Mesendoderm (in vitro differentiated cells): ENCODE data around the gene ARSG.
"Not testable (repeated sequence)": the region's sequence is repeated elsewhere in the genome, so short reads cannot be mapped to it uniquely, and the experiment has no call there.

ENCODE experiments used
- DNase-seq: peaks from one replicate; pipeline ENCODE4 v3.0.0; 2013
- H2AK5ac ChIP-seq: 2 replicates; pipeline ENCODE4 v1.6.1; 2013; ENCODE audit warnings: low read length, inconsistent platforms
- H2BK120ac ChIP-seq: 2 replicates; pipeline ENCODE4 v1.6.1; 2013; ENCODE audit warnings: low read depth, mild to moderate bottlenecking, low read length, moderate library complexity, mixed read lengths
- H2BK15ac ChIP-seq: replicated peaks from 2 replicates; pipeline ENCODE4 v1.6.1; 2013; ENCODE audit warnings: low read depth, mild to moderate bottlenecking, moderate library complexity
- H2BK5ac ChIP-seq: 2 replicates; pipeline ENCODE4 v1.6.1; 2013; ENCODE audit warnings: low read length, inconsistent platforms
- H3K18ac ChIP-seq: 2 replicates; pipeline ENCODE4 v1.6.1; 2013; ENCODE audit warnings: mild to moderate bottlenecking, low read length, mixed read lengths
- H3K23ac ChIP-seq: one replicate; pipeline ENCODE4 v1.6.1; 2013; ENCODE audit warnings: low read length
- H3K27ac ChIP-seq: 2 replicates; pipeline ENCODE4 v1.5.1; 2013; ENCODE audit warnings: low read depth, mild to moderate bottlenecking, inconsistent platforms, low read length, moderate library complexity
- H3K27me3 ChIP-seq: 2 replicates; pipeline ENCODE4 v1.6.1; 2013; ENCODE audit warnings: low read length, control low read depth, mild to moderate bottlenecking, inconsistent platforms; ENCODE audit not compliant: insufficient read depth, poor library complexity
- H3K36me3 ChIP-seq: 2 replicates; pipeline ENCODE4 v1.6.1; 2013; ENCODE audit warnings: low read length, inconsistent platforms; ENCODE audit not compliant: control insufficient read depth, insufficient read depth
- H3K4ac ChIP-seq: one replicate; pipeline ENCODE4 v1.6.1; 2013; ENCODE audit warnings: low read depth, mild to moderate bottlenecking, low read length, moderate library complexity
- H3K4me1 ChIP-seq: 2 replicates; pipeline ENCODE4 v1.6.1; 2013; ENCODE audit warnings: low read depth, low read length, inconsistent platforms; ENCODE audit not compliant: control insufficient read depth
- H3K4me2 ChIP-seq: 2 replicates; pipeline ENCODE4 v1.6.1; 2013; ENCODE audit warnings: low read length
- H3K4me3 ChIP-seq: 2 replicates; pipeline ENCODE4 v1.5.1; 2013; ENCODE audit warnings: mild to moderate bottlenecking, low read length
- H3K56ac ChIP-seq: one replicate; pipeline ENCODE4 v1.6.1; 2013; ENCODE audit warnings: low read length
- H3K79me1 ChIP-seq: 2 replicates; pipeline ENCODE4 v1.6.1; 2013; ENCODE audit warnings: low read length, inconsistent platforms
- H3K79me2 ChIP-seq: 2 replicates; pipeline ENCODE4 v1.6.1; 2013; ENCODE audit warnings: mild to moderate bottlenecking, low read length; ENCODE audit not compliant: control insufficient read depth, insufficient read depth
- H3K9ac ChIP-seq: 2 replicates; pipeline ENCODE4 v1.6.1; 2013; ENCODE audit warnings: low read length, inconsistent platforms
- H4K5ac ChIP-seq: one replicate; pipeline ENCODE4 v1.6.1; 2013; ENCODE audit warnings: low read length
- H4K8ac ChIP-seq: one replicate; pipeline ENCODE4 v1.6.1; 2013; ENCODE audit warnings: low read depth, mild to moderate bottlenecking, control low read depth, low read length, moderate library complexity
- WGBS: extraction: QIAGEN DNeasy Blood & Tissue Kit; methylation state at CpG from one replicate; pipeline ENCODE4 v1.1.7; 2013; ENCODE audit warnings: low lambda C conversion rate, missing lambda C conversion rate; ENCODE audit not compliant: insufficient coverage; ENCODE audit errors: extremely low coverage; 5-methylcytosine and 5-hydroxymethylcytosine counted together

ARSG gene

DNA sequence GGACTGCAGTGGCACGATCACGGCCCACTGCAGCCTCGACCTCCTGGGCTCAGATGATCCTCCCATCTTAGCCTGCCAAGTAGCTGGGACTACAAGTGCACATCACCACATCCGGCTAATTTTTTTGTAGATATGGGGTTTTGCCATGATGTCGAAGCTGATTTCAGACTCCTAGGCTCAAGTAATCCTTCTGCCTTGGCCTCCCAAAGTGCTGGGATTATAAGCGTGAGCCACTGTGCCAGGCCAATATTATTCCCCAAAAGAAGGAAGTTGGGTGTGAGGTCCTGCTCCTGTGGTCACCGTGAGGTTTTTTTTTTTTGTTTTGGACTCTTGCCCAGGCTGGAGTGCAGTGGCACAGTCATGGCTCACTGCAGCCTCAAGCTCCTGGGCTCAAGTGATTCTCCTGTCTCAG is 41.9 kb upstream of the ARSG start:
- WGBS, result no CpG with 5 or more reads among the region's 7 CpGs
- Histone ChIP-seq H3K4me3 (no peak overlapping the region), H4K5ac (no peak overlapping the region), H3K4ac (no peak overlapping the region), H3K36me3 (no peaks in the 10 kb centered on the region), H3K4me2 (no peak overlapping the region), H3K27ac (no peak overlapping the region), H2BK15ac (no peak overlapping the region), H3K56ac (no peak overlapping the region), H2BK120ac (no peak overlapping the region), H3K4me1 (no peaks in the 10 kb centered on the region), H3K79me2 (no peaks in the 10 kb centered on the region), H2AK5ac (no peak overlapping the region), H3K23ac (no peak overlapping the region), H2BK5ac (no peak overlapping the region), H3K27me3 (no peaks in the 10 kb centered on the region), H3K79me1 (no peaks in the 10 kb centered on the region), H3K18ac (no peak overlapping the region), H4K8ac (no peak overlapping the region), H3K9ac (no peak overlapping the region)
- no peak for DNase-seq

DNA sequence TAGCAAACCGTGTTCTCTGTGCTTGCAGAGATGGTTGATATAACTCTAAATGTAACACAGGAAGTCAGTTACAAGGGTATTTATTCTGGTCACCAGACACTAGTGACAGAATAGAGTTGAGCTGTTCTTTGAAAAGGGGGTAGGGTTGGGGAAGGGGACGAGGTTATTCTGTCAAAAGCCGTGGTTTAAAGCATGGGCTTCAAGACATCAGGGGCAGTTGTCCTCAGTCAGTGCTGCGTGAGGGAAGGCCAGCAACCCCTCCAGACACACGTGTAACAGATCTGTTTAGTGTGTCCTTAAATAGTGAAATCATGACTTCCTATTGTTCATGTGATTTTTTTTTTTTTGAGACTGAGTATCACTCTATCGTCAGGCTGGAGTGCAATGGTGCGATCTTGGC is 37.9 kb upstream of the ARSG start:
- H2AK5ac ChIP-seq, H4K5ac ChIP-seq, H3K56ac ChIP-seq, H3K36me3 ChIP-seq, H3K4me1 ChIP-seq, H2BK120ac ChIP-seq, H2BK5ac ChIP-seq, H3K27me3 ChIP-seq, H3K4me3 ChIP-seq, H4K8ac ChIP-seq, H3K18ac ChIP-seq, H3K27ac ChIP-seq, H3K79me1 ChIP-seq, H3K79me2 ChIP-seq, H2BK15ac ChIP-seq, H3K9ac ChIP-seq, DNase-seq, H3K4me2 ChIP-seq, H3K4ac ChIP-seq, H3K23ac ChIP-seq: not testable (repeated sequence)
- no CpG with 5 or more reads among the region's 7 CpGs for WGBS

DNA sequence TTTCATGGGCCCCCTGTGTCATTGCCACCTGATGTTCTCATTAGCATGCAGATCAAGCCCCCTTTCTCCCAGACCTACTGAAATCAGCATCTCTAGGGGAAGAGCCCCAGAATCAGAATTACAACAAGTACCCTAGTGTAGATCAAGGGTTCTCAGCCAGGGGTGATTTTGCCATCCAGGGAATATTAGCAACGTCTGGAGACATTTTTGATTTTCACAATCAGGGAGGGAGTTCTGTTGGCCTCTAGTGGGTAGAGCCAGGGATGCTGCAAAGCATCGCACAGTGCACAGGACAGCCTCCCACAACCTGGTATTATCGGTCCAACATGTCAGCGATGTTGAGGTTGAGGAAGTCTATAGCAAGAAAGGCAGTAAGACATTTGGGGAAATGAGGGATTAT is 36.1 kb upstream of the ARSG start:
- H4K8ac ChIP-seq, result no peak overlapping the region
- no peaks in the 10 kb centered on the region for H3K79me1 ChIP-seq
- no peaks in the 10 kb centered on the region for H3K27me3 ChIP-seq
- no peak overlapping the region for H2BK5ac ChIP-seq
- no peak for DNase-seq
- no peak overlapping the region for H2AK5ac ChIP-seq
- H3K4me1 ChIP-seq, result no peaks in the 10 kb centered on the region
- H3K4ac ChIP-seq, result no peak overlapping the region
- H3K27ac ChIP-seq, result no peak overlapping the region
- no peak overlapping the region for H3K4me2 ChIP-seq
- H3K56ac ChIP-seq, result no peak overlapping the region
- H3K79me2 ChIP-seq, result no peaks in the 10 kb centered on the region
- H3K18ac ChIP-seq, result no peak overlapping the region
- no peak overlapping the region for H2BK15ac ChIP-seq
- no peak overlapping the region for H2BK120ac ChIP-seq
- no peak overlapping the region for H3K23ac ChIP-seq
- H3K4me3 ChIP-seq, result no peak overlapping the region
- WGBS, result no CpG with 5 or more reads among the region's 4 CpGs
- no peak overlapping the region for H3K9ac ChIP-seq
- H3K36me3 ChIP-seq, result peaks cover 4% of the 10 kb centered on the region
- H4K5ac ChIP-seq, result no peak overlapping the region

DNA sequence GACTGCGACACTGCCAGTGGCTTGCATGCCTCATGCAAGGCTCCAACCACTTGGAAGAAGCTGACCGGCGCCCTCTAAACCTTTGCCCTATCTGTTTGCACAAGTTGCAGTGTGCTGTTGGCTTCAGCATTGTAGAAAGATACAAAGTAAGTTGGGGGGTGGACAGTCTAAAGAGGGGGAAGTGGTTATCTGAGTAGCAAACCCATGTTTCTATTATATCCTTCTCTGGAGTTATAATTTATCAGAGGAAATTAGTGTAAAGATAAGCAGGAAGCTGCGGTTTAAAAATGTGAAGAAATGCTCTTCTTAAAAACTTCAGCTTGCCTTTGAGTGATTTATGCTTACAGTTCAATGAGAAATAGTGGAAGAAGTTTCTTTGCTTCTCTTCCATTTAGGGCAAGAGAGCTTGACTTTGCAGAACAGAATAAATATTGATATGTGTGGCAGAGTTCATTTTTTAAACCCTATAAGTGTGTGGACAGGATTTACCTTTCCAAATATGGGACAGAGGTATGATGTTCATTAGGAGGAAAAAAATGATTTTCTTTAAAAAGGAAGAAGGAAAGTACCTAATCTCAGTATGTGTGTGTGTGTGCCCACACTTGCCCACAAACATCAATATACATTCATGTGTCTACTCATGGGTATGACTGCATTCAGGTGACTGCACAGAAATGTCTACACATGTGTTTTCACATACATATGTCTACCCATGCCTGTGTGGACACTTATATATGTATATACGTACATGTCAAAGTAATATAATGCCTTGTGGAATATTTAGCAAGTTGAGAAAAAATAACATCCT is 35.4 kb upstream of the ARSG start:
- H3K56ac ChIP-seq, result no peak overlapping the region
- no peak overlapping the region for H4K5ac ChIP-seq
- no peak overlapping the region for H3K27ac ChIP-seq
- no peak overlapping the region for H3K4me3 ChIP-seq
- H3K4ac ChIP-seq, result no peak overlapping the region
- H3K23ac ChIP-seq, result no peak overlapping the region
- no peak overlapping the region for H2BK5ac ChIP-seq
- H3K4me2 ChIP-seq, result no peak overlapping the region
- no peak overlapping the region for H2BK120ac ChIP-seq
- no peaks in the 10 kb centered on the region for H3K27me3 ChIP-seq
- no CpG with 5 or more reads among the region's 5 CpGs for WGBS
- H3K79me2 ChIP-seq, result no peaks in the 10 kb centered on the region
- no peak overlapping the region for H3K18ac ChIP-seq
- H2AK5ac ChIP-seq, result no peak overlapping the region
- H3K36me3 ChIP-seq, result peaks cover 4% of the 10 kb centered on the region
- no peak overlapping the region for H3K9ac ChIP-seq
- no peaks in the 10 kb centered on the region for H3K79me1 ChIP-seq
- DNase-seq, result no peak
- H2BK15ac ChIP-seq, result no peak overlapping the region
- no peak overlapping the region for H4K8ac ChIP-seq
- no peaks in the 10 kb centered on the region for H3K4me1 ChIP-seq

DNA sequence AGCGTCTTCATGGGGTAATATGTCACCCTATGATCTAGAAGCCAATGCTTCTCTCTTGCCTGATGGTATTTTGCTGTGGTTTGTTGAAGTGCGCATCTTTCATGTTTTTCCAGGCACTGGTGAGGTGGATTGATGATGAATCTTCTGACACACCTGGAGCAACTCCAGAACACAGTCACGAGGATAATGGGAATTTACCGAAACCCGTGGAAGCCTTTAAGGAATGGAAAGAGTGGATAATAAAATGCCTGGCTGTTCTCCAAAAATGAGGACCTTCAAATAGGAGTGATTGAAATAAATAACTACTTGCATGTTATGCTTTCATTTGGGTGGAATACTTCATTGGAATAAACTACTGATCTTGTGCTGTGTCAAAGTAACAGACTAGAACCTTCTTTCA is 34.6 kb upstream of the ARSG start:
- not testable (repeated sequence) for H3K56ac ChIP-seq, H2BK15ac ChIP-seq, H2BK120ac ChIP-seq, H4K5ac ChIP-seq, H4K8ac ChIP-seq, H3K18ac ChIP-seq, H3K79me1 ChIP-seq, DNase-seq, H3K27me3 ChIP-seq, H3K4me1 ChIP-seq, H3K27ac ChIP-seq, H3K9ac ChIP-seq, H3K79me2 ChIP-seq, H3K4me2 ChIP-seq, H2BK5ac ChIP-seq, H2AK5ac ChIP-seq, H3K23ac ChIP-seq, H3K4me3 ChIP-seq, H3K36me3 ChIP-seq, H3K4ac ChIP-seq
- WGBS, result no CpG with 5 or more reads among the region's 5 CpGs

DNA sequence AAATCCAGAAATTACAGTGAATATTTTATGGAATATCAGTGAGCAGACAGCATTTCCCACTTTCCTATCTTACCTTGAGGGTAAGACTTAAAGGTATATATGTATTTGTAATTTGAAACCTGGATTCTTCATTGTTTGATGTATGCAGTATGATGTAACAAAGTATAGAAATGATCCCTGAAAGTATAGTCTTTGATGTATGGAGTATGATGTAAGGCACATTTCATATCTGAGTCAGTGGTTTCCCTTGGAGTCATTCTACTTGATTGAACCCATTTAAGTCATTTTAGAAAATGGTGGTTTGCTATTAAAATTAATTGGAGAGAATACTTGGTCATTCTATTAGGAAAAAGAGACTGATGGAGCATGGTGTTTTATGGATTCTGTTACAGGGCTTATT is 33.4 kb upstream of the ARSG start:
- Histone ChIP-seq H3K4ac (no peak overlapping the region), H3K4me3 (no peak overlapping the region), H3K27ac (no peak overlapping the region), H3K79me1 (no peaks in the 10 kb centered on the region), H3K4me2 (no peak overlapping the region), H3K23ac (no peak overlapping the region), H2BK120ac (no peak overlapping the region), H3K79me2 (no peaks in the 10 kb centered on the region), H3K36me3 (peaks cover 4% of the 10 kb centered on the region), H3K56ac (no peak overlapping the region), H3K9ac (no peak overlapping the region), H4K8ac (no peak overlapping the region), H2BK5ac (no peak overlapping the region), H4K5ac (no peak overlapping the region), H2BK15ac (no peak overlapping the region), H2AK5ac (no peak overlapping the region), H3K18ac (no peak overlapping the region), H3K27me3 (no peaks in the 10 kb centered on the region), H3K4me1 (no peaks in the 10 kb centered on the region)
- no peak for DNase-seq
